ENCODE measurements around the gene ASS1.

Gene ASS1

DNA sequence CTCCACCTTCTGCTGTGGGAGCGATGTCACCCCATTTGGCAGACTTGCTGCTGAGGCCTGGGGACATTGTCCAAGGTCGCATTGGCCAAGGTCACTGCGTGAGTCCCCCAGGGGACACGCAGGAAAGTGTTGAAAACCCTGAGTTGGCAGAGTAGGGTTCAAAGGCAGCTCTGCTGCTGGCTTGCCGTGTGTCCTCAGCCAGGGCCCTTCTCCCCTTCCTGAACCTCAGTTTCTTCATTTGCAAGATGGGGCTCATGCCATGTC, 14.0 kb downstream of the ASS1 start:
- no peaks in the 10 kb centered on the region for H3K9me2 ChIP-seq (replicated peaks; ENCODE audit: insufficient read depth, low read length)
- H4K20me1 ChIP-seq (ENCODE audit: insufficient read depth, low read length), result no peaks in the 10 kb centered on the region
- no peaks in the 10 kb centered on the region for H3K9me3 ChIP-seq (replicated peaks; ENCODE audit: insufficient read depth, low read length)
- peaks cover 71% of the 10 kb centered on the region for H3K27me3 ChIP-seq (replicated peaks; ENCODE audit: insufficient read depth, low read length)
- H3K27ac ChIP-seq (ENCODE audit: low read length), result no peak overlapping the region
- no peak overlapping the region for H2AFZ ChIP-seq (ENCODE audit: low read length)
- TF ChIP-seq EZH2 (optimal IDR thresholded peaks at IDR 0.05; ENCODE audit: low read depth, low read length) (no peak), EZH2phosphoT487 (IDR thresholded peaks at IDR 0.05; ENCODE audit: low read length) (no peak)
- TF ChIP-seq, protein P1, sequence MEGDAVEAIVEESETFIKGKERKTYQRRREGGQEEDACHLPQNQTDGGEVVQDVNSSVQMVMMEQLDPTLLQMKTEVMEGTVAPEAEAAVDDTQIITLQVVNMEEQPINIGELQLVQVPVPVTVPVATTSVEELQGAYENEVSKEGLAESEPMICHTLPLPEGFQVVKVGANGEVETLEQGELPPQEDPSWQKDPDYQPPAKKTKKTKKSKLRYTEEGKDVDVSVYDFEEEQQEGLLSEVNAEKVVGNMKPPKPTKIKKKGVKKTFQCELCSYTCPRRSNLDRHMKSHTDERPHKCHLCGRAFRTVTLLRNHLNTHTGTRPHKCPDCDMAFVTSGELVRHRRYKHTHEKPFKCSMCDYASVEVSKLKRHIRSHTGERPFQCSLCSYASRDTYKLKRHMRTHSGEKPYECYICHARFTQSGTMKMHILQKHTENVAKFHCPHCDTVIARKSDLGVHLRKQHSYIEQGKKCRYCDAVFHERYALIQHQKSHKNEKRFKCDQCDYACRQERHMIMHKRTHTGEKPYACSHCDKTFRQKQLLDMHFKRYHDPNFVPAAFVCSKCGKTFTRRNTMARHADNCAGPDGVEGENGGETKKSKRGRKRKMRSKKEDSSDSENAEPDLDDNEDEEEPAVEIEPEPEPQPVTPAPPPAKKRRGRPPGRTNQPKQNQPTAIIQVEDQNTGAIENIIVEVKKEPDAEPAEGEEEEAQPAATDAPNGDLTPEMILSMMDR (IDR thresholded peaks at IDR 0.05; ENCODE audit: low read length), result no peak
- H3K9ac ChIP-seq (ENCODE audit: low read length), result no peak overlapping the region
- H3K79me2 ChIP-seq (ENCODE audit: low read length), result no peaks in the 10 kb centered on the region
- no peaks in the 10 kb centered on the region for H3F3A ChIP-seq (ENCODE audit: insufficient read depth, low read length)
- H3K4me2 ChIP-seq (ENCODE audit: low read depth, low read length), result no peak overlapping the region
- H3K4me3 ChIP-seq (ENCODE audit: low read length), result no peak overlapping the region
- DNase-seq, result no peak
- H3K4me1 ChIP-seq (ENCODE audit: low read length), result no peaks in the 10 kb centered on the region
- no peaks in the 10 kb centered on the region for H3K36me3 ChIP-seq (replicated peaks; ENCODE audit: insufficient read depth, low read length)

DNA sequence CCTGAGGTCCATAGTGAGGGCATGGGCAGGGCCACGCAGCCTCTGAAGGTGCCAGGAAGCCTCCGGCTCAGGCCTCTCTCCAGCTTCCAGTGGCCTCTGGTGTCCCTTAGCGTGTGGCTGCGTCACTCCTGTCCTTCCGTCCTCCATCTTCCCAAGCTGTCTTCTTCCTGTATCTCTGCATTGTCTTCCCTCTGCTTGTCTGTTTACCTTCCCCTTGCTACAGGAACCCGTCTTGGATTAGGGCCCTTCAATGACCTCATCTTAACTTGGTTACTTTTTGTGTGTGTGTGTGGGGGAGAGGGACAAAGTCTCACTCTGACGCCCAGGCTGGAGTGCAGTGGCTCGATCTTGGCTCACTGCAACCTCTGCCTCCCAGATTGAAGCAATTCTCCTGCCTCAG, 14.4 kb downstream of the ASS1 start:
- no peak overlapping the region for H3K4me3 ChIP-seq (ENCODE audit: low read length)
- H3K4me2 ChIP-seq (ENCODE audit: low read depth, low read length), result no peak overlapping the region
- no peak overlapping the region for H2AFZ ChIP-seq (ENCODE audit: low read length)
- no peak for DNase-seq
- H3K9ac ChIP-seq (ENCODE audit: low read length), result no peak overlapping the region
- TF ChIP-seq EZH2phosphoT487 (IDR thresholded peaks at IDR 0.05; ENCODE audit: low read length) (no peak), EZH2 (optimal IDR thresholded peaks at IDR 0.05; ENCODE audit: low read depth, low read length) (no peak)
- TF ChIP-seq, protein P1 (IDR thresholded peaks at IDR 0.05; ENCODE audit: low read length), result no peak
- no peaks in the 10 kb centered on the region for H3K79me2 ChIP-seq (ENCODE audit: low read length)
- H3K27me3 ChIP-seq (replicated peaks; ENCODE audit: insufficient read depth, low read length), result peaks cover 76% of the 10 kb centered on the region
- no peaks in the 10 kb centered on the region for H3K9me3 ChIP-seq (replicated peaks; ENCODE audit: insufficient read depth, low read length)
- H3K4me1 ChIP-seq (ENCODE audit: low read length), result no peaks in the 10 kb centered on the region
- no peak overlapping the region for H3K27ac ChIP-seq (ENCODE audit: low read length)
- H3K9me2 ChIP-seq (replicated peaks; ENCODE audit: insufficient read depth, low read length), result no peaks in the 10 kb centered on the region
- H3F3A ChIP-seq (ENCODE audit: insufficient read depth, low read length), result no peaks in the 10 kb centered on the region
- H3K36me3 ChIP-seq (replicated peaks; ENCODE audit: insufficient read depth, low read length), result no peaks in the 10 kb centered on the region
- no peaks in the 10 kb centered on the region for H4K20me1 ChIP-seq (ENCODE audit: insufficient read depth, low read length)

DNA sequence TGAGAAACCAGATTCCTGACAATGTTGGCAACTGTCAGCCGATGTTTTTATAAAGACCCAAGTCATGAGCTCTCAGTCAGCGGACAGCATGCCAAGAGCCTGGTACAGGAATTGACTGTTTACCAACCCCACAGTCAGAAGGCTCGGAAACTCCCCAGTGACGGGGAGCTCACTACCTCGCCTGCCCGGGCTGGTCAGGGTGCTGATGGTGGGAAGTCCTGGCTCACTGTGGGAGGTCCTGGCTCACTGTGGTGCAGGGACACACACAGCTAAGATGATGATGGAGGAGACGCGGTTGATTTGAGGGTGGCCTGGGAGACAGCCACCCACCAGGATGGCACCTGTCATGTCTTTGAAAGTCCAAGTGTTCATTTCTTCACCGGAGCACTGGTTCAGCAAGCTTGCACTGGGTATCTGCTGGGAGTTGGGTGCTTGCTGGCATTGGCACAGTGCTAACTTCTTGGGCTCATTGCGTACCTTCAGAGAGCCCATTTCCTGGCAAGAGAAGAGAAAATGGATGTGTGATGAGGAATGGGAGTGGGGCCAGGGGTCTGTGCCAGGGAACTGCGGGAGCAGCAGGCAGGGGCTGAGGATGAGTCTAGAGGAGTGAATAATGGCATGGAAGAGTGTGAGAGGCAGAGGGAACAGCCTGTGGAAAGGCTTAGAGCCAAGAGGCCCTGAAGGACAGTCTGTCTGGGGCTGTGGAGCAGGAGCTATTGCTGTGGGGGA, 15.3 kb downstream of the ASS1 start:
- Histone ChIP-seq H3K4me3 (ENCODE audit: low read length) (no peak overlapping the region), H3F3A (ENCODE audit: insufficient read depth, low read length) (no peaks in the 10 kb centered on the region), H3K27me3 (replicated peaks; ENCODE audit: insufficient read depth, low read length) (peaks cover 81% of the 10 kb centered on the region), H3K9me3 (replicated peaks; ENCODE audit: insufficient read depth, low read length) (no peaks in the 10 kb centered on the region), H3K4me1 (ENCODE audit: low read length) (no peaks in the 10 kb centered on the region), H3K27ac (ENCODE audit: low read length) (no peak overlapping the region), H3K79me2 (ENCODE audit: low read length) (no peaks in the 10 kb centered on the region), H3K36me3 (replicated peaks; ENCODE audit: insufficient read depth, low read length) (no peaks in the 10 kb centered on the region), H4K20me1 (ENCODE audit: insufficient read depth, low read length) (no peaks in the 10 kb centered on the region), H2AFZ (ENCODE audit: low read length) (no peak overlapping the region), H3K9ac (ENCODE audit: low read length) (no peak overlapping the region), H3K4me2 (ENCODE audit: low read depth, low read length) (no peak overlapping the region), H3K9me2 (replicated peaks; ENCODE audit: insufficient read depth, low read length) (no peaks in the 10 kb centered on the region)
- no peak for DNase-seq
- TF ChIP-seq EZH2phosphoT487 (IDR thresholded peaks at IDR 0.05; ENCODE audit: low read length) (no peak), EZH2 (optimal IDR thresholded peaks at IDR 0.05; ENCODE audit: low read depth, low read length) (no peak)
- TF ChIP-seq, protein P1 (IDR thresholded peaks at IDR 0.05; ENCODE audit: low read length), result no peak

Measured in MM.1S (cell line).